Stimulated activated CD8-positive, alpha-beta memory T cell treated with anti-CD3 and anti-CD28 coated beads, Interleukin-4, amount 100 ng/mL, for 24 hours (primary cell): Measurements from ENCODE around the gene SLC11A2.
"Not testable (repeated sequence)": the region's sequence is repeated elsewhere in the genome, so short reads cannot be mapped to it uniquely, and the experiment has no call there.

Experiments used
- DNase-seq: peaks from one replicate; pipeline ENCODE4 v3.0.0-alpha.2; 2020; ENCODE audit warnings: low read depth

SLC11A2 gene

GRCh38 chr12:50990147-50990727 is 35.9 kb downstream of the SLC11A2 start:
- DNase-seq, result no peak

- DNase-seq, result no peak
Measured at GRCh38 chr12:50988871-50989270, 37.3 kb downstream of the SLC11A2 start.

GRCh38 chr12:50988051-50988450 is 38.1 kb downstream of the SLC11A2 start:
- DNase-seq, result no peak

DNA sequence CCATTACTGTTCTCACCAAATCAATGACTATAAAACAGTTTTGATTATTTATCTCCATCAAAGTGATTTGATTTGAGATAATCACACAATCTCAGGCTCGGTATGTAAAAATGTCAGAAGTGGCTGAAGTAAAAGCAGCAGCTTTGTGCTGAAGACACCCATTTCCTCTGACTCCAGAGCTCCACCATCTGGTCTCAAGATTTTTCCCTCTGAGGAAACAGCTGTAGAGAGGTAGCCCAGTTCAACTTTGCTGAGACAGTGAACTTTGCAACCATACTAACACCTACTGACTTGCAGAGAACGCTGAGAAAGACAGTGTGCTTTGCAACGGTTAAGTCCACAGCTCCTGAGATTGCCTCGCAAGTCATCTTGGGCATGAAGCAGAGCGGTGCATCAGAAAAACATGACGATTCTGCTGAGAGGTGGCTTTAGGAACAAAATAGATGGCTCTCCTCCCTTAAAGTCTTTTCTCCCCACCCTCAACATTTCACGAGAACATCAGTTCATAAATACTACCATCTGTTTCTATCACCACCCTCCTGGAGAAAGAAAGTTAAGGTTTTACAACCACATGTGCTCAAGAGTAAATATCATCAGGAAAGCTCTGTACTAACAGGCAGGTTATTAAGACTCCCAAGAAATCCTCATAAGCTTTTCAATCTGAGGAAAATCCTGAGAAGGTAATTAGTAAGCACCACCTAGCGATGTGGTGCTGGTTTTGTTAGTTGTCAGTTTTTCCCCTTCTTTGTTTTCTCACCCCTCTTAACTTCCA is 39.0 kb downstream of the SLC11A2 start:
- no peak for DNase-seq

- no peak for DNase-seq
Measured at GRCh38 chr12:50985322-50985721, 40.9 kb downstream of the SLC11A2 start.

DNA sequence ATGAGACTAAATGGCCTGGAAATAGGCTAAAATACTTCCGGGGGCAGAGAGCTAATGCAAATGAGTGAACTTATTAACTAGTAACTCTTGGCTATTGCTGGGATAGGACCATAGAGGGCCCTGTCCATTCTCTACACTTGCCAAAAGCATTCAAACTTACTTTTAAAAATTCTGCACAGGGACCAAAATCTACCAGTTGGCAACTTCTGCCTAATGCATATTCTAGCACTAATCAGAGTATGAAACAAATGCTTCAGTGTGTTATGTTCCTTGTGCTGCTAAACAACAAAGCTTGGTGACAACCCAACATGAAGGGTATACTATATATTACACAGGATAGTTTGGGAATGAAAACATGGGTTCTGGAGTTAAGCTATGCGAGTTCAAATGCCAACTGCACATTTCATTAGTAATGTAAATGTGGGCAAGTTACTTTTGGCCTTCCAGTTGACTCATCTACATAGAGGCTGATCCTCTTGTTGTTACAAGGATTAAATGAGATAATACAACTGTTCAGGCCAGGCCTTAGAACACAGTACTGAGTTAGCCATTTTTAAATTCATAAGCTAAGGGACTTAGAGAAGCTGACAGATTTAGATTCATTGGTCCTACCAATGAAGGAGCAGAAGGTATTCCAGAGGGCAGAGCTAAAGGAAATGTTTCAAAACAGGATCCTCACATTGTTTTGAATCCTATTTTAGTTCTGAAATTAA is 41.4 kb downstream of the SLC11A2 start:
- DNase-seq, result no peak

DNA sequence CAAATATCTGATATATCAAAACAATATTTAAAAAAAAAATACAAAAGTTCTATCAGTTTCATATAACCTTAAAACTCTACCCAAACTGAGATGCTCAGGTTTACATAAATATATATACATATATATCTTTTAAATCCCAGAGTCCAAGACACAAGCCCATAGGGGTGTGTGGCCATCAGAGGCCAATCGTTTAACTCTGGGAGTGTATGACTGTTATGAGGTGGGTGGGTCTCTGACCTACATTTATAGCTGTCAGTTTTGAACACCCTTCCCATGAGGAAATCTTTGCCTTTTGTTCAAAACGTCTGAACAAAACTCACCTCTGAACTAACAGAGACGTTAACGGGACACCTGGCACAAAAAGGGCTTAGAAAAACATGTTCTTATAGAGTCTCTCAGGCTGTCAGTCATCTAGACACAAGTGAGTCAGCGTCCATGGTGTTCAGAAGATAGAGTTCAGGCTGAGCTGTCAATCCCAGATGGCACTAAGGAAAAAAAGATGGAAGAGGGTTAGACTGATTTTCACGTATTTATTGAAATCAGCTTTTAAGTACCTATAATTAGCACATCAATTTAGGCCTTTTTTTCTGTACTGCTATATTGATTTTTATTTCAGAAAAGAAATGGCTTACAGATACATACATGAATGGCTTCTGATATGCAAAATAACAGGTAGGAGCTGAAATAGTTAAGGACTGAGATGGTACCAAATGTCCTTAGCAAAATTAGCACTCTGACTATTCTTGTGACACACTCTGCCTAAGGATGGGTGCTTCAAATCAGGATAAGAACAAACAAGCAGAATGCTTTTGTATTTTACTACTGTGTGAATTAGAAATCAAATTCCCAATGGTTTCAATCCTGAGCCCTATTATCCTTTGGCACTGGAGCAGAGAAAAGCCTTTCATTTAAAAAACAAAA is 44.6 kb downstream of the SLC11A2 start:
- DNase-seq, result no peak

DNA sequence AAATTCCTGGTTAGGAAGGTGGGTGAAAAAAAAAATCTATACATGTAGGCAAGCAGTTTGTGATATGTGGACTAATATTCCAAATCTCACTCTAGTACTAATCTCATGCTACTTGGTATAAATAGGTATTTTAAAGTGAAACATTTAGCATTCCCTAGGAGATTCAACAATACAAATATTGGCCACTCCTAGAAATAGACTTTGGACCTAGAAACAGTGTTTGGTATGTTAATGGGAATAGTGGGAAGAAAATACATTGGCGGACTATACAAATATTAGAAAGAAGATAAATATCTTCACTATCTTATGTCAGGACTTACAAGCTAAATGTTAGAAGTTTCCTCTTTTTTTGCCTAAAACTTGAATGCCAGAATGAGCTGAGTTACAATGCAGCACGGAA is 45.6 kb downstream of the SLC11A2 start:
- no peak for DNase-seq

DNA sequence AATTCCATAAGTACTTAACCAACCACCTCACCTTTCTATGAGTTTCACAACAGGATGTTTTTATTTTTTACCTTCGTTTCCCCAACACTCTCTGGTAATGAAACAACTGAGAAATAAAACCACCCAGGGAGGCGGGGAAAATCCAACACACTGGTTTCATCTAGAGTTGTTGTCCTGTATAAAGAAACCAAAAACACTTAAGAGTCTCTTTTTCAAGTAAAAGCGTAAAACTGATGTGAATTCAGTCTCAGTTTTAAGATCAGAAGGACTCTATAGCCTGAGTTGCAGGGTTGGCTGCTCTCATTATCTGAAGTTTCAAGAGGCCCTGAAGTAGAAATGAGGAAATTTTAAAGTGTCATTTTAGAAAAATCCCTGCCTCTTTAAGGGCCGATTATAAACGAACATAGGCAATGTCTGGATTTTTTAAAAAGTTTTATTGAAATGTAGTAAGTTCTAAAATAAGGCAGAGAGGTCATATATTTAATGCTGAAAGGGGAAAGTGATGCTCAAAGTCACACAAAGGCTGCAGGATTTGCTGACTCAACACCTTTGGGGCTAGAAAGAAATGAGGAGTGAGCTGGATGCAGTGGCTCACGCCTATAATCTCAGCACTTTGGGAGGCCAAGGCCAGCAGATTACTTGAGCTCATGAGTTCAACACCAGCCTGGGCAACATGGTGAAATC is 46.7 kb downstream of the SLC11A2 start:
- DNase-seq, result no peak

- no peak for DNase-seq
Measured at GRCh38 chr12:50971946-50972345, 54.2 kb downstream of the SLC11A2 start.

GRCh38 chr12:50964432-50964831 is 61.8 kb downstream of the SLC11A2 start:
- DNase-seq, result no peak

GRCh38 chr12:50961708-50962107 is 64.5 kb downstream of the SLC11A2 start:
- DNase-seq, result no peak

DNA sequence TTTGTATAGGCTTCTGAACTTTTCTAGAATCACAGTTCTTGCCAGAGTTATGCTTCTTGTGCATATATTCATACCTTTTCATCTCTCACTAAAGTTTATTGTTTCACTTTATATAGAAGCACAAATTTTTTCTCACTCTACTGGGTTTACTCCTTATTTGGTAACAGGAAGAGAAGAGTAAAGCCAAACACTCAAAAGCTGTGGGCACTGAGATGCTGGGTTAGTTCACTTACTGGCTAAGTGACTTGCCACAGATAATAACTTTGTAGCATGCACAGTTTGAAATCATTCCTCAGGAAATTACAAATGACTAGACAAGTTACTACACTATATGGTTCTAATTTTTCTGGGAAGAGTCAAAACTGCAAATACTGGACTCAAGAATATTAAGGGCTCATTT is 66.1 kb downstream of the SLC11A2 start:
- no peak for DNase-seq

- no peak for DNase-seq
Measured at GRCh38 chr12:50955697-50956096, 70.5 kb downstream of the SLC11A2 start.

- DNase-seq, result no peak
Measured at GRCh38 chr12:50955288-50955687, 70.9 kb downstream of the SLC11A2 start.

DNA sequence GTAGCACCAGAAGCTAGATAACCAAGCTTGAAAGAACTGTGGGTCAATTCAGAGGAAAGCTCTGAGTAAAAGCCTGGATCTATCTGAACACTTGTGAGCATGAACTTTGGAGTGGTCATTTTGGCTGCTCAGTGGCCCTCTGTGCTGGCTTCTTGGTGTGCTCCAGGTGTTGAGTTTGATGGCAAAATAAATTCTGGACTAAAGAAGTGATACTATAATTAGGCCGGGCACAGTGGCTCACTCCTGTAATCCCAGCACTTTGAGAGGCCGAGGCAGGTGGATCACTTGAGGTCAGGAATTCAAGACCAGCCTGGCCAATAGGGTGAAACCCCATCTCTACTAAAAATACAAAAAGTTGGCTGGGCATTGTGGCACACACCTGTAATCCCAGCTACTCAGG is 71.4 kb downstream of the SLC11A2 start:
- DNase-seq, result not testable (repeated sequence)

- no peak for DNase-seq
Measured at GRCh38 chr12:50953047-50953446, 73.1 kb downstream of the SLC11A2 start.

- no peak for DNase-seq
Measured at GRCh38 chr12:50952510-50952909, 73.7 kb downstream of the SLC11A2 start, which contains the start of gene HIGD1C. HIGD1C (plus strand) TSS chr12:50952544; CDS start chr12:50953999, 1,455 bp downstream.

GRCh38 chr12:50951112-50951511 is 75.1 kb downstream of the SLC11A2 start:
- no peak for DNase-seq

- DNase-seq, result no peak
Measured at GRCh38 chr12:50949801-50950302, 76.3 kb downstream of the SLC11A2 start.

- DNase-seq, result no peak
Measured at GRCh38 chr12:50948798-50949197, 77.4 kb downstream of the SLC11A2 start.
